NOMO-1 treated with DMSO at 0.1 percent for 48 hours (cell line): Measurements from ENCODE around the gene OPHN1.
"Not testable (repeated sequence)": the region's sequence is repeated elsewhere in the genome, so short reads cannot be mapped to it uniquely, and the experiment has no call there.

Source experiments
- DNase-seq: peaks from one replicate; lab custom pipeline; 2025; ENCODE audit not compliant: unreplicated experiment; lab: John Stamatoyannopoulos, UW

The OPHN1 gene

DNA sequence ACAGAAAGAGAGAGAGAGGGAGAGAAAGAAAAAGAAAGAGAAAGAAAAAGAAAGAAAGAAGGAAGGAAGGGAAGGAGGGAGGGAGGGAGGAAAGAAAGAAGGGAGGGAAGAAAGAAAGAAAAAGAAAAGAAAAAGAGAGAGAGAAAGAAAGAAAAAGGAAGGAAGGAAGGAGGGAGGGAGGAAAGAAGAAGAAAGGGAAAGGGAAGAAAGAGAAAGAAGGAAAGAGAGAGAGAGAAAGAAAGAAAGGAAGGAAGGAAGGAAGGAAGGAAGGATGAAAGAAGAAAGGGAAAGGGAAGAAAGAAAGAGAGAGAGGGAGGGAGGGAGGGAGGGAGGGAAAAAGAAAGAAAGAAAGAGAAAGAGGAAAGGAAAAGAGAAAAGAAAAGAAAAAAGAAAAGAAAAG, 10.8 kb downstream of the OPHN1 start:
- DNase-seq: no peak

GRCh38 chrX:68421636-68422035, 11.7 kb downstream of the OPHN1 start:
- DNase-seq: no peak

GRCh38 chrX:68420559-68420958, 12.7 kb downstream of the OPHN1 start:
- DNase-seq: no peak

GRCh38 chrX:68419975-68420374, 13.3 kb downstream of the OPHN1 start:
- peak; percentile 80 for DNase-seq

DNA sequence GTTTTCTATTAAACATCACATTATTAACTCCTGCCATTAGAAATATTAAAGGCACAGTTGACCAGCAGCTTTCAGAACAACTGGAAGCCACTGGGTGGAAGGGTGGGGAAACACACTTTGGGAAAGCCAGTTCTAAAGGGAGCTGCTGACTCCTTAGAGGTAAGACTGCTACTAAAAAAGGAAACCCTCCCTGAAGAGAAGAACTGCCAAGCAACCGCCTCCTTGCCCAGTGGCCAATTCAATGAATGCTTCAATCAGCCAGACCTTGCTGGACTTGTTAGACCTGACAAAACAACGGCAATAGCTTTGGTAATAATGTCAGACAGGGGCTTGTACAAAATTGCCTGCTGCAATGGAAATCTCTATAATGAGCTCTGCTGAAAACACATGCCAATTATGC, 15.6 kb downstream of the OPHN1 start:
- DNase-seq: no peak

DNA sequence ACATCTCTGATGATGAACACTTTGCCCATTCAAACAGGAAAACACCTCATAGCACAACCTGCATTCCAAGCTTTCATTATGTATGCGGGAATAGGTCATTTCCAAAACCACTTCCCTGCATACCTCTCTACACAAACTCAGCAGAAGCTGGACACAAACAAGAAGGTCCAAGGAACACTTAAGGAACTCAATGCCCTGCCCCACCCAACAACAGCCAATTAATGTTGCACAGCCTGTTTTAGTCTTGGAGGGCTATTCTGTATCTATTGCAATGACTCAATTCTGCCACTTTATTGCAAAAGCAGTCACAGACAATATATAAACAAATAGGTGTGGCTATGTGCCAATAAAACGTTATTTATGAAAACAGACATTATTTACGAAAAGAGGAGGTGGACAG, 16.7 kb downstream of the OPHN1 start:
- DNase-seq: no peak

GRCh38 chrX:68415316-68415715, 18.0 kb downstream of the OPHN1 start:
- no peak for DNase-seq

DNA sequence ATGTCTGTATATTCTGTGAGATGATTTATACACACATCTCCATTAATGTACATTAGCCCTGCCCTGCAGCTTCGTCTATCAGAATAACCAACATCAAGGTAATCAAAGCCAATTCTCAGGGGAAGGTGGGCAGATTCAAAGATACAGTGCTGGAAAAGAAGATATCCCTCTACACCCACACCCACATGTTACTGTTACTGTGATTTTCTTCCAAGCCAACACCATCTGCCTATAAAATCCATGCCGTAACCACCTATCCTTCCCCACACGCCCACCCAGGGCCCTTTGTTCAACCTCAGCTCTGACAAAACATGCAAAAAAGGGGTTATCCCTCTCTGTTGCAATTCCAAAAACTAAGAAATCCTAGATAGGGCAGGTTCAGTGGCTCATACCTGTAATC, 20.0 kb downstream of the OPHN1 start:
- DNase-seq: no peak

DNA sequence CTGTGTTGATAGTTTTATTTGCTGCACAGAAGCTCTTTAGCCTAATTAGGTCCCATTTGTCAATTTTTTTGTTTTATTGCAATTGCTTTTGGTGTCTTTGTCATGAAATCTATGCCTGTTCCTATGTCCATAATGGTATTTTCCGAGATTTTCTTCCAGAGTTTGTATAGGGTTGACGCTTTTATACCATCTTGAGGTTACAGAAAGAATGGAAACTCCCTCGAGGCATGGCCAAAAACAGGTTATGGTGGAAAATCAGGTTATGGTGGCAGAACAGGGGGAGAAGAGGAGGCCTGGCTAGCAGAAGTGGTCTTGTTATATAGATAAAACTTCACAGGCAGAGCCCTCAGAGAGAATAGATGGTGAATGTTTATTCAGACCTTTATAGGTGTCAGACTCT, 21.6 kb downstream of the OPHN1 start:
- DNase-seq: no peak

- no peak for DNase-seq
These were observed 24.1 kb downstream of the OPHN1 start for GRCh38 chrX:68409194-68409593.

- no peak for DNase-seq
These were observed 29.8 kb downstream of the OPHN1 start for GRCh38 chrX:68403522-68403921.

- no peak for DNase-seq
These were observed 30.3 kb downstream of the OPHN1 start for GRCh38 chrX:68403038-68403437.

- no peak for DNase-seq
These were observed 31.2 kb downstream of the OPHN1 start for GRCh38 chrX:68402094-68402493.

DNA sequence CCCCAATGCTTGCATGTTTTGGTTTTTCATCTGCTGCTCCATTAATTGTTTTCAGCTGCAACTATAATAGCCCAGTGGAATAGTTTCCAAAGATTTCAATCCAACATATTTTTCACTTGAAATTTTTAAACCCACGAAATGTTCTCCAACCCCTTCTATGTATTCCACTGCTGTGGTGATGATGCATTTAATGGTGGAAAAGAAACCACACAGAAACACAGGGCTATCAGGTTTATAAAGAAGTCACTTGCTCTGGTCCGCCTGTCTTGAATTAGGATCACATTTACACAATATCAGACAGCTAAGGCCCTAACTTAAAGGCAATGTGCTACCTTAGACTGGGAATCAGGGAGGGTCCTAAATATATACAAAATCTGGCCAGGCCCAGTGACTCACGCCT, 35.0 kb downstream of the OPHN1 start:
- no peak for DNase-seq

- no peak for DNase-seq
These were observed 36.3 kb downstream of the OPHN1 start for GRCh38 chrX:68396953-68397352.

DNA sequence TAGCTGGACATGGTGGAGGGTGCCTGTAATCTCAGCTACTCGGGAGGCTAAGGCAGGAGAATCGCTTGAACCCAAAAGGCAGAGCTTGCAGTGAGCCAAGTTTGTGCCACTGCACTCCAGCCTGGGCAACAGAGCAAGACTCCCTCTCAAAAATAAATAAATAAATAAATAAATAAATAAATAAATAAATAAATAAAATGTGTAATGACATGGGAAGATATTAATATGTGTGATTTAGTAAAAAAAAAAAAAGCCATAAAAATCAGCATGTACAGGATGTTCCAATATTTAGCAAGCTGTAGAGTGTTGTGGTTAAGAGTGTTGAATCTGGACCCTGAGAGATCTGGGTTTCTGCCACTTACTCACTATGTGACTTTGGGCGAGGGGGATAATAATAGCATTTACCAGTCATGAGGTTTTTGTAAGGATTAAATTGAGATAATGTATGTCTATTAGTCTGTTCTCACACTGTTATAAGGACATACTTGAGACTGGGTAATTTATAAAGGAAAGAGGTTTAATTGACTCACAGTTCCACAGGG, 43.8 kb downstream of the OPHN1 start:
- not testable (repeated sequence) for DNase-seq

GRCh38 chrX:68387776-68388175, 45.5 kb downstream of the OPHN1 start:
- DNase-seq: no peak

DNA sequence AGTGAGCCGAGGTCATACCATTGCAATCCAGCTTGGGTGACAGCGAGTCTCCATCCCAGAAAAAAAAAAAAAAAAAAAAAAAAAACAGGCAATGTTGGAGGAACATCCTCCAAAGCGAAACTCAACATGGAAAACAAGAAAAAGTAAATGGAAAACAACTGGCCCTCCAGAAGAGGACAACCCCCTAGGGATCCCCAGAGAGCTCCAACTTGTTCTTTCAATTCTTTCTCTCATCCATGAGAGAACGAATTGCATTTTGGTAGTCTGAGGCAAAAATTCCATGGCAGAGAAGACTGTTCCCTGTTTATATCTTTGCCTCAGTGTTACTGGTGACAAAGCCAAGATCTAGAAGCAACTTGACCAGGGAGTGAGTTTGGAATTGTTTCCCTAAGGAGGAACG, 49.8 kb downstream of the OPHN1 start:
- no peak for DNase-seq

DNA sequence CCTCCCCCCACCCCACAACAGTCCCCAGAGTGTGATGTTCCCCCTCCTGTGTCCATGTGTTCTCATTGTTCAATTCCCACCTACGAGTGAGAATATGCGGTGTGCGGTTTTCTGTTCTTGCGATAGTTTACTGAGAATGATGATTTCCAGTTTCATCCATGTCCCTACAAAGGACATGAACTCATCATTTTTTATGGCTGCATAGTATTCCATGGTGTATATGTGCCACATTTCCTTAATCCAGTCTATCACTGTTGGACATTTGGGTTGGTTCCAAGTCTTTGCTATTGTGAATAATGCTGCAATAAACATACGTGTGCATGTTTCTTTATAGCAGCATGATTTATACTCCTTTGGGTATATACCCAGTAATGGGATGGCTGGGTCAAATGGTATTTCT, 55.7 kb downstream of the OPHN1 start:
- not testable (repeated sequence) for DNase-seq

DNA sequence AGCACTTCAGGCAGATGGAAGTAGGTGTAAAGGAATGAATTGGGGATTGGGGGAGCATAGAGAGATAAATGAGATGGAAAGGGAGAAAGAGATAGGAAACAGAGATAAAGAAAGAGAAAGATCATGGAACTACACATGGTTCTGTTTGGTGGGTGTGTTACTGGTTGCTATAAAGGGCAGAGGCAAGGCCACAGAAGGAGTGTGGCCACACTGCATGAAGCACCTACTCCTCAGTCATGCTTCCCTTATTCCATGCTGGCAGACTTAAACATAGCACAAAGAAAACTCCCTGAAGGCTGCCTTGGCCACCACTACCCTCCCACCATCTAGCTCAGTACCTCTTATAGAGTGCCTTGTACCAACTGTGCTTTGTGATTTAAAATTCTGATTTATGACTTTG, 56.9 kb downstream of the OPHN1 start:
- no peak for DNase-seq

DNA sequence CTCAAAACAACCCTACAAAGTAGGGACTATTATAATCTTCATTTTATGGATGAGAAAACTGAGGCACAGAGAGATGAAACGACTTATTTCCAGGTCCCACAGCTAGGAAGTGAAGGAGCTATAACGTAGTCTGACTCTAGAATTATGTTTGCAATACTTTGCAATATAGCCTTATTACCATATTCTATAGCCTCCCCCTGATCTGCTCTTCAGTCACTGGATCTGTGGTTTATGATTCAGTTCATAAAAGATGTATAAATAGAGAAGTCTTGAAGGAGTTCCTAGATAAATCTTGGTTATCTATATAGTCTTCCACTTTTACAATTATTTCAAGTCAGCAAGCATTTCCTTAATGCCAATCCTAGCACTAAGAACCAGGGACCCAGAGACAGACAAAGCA, 57.5 kb downstream of the OPHN1 start:
- DNase-seq: no peak

DNA sequence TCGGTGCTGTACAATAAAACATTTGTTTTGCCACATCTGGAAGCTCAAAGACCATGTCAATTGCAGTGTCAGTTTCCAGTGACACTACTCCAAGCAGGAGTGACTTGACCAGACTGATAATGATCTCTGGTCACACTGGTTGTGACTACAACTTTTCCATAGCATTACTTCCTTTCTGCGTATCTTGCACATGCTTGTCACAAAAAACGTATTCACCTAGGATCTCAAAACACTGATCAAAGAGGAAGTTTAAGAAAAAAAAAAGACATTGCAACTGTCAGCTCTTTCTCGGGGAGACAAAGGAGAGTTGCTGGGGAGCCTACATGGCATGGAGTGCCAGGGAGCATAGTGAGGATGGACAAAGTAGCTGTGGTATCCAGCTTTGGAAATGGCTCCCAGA, 60.6 kb downstream of the OPHN1 start:
- peak; percentile 24 for DNase-seq

GRCh38 chrX:68369559-68369958, 63.7 kb downstream of the OPHN1 start:
- DNase-seq: no peak

GRCh38 chrX:68365341-68365740, 68.0 kb downstream of the OPHN1 start:
- DNase-seq: no peak
